ENCODE results near the gene ITFG1.
"Not testable (repeated sequence)": the region's sequence is repeated elsewhere in the genome, so short reads cannot be mapped to it uniquely, and the experiment has no call there.

ITFG1 gene

GRCh38 chr16:47358816-47359215 is 102.0 kb downstream of the ITFG1 start:
- DNase-seq (ENCODE audit: low spot score) = no peak
- in situ Hi-C loops (cut with MboI; ENCODE audit: low sequenced_read_pairs, unreplicated experiment) = no loop called here

GRCh38 chr16:47349029-47349428 is 111.8 kb downstream of the ITFG1 start:
- in situ Hi-C loops (cut with MboI; ENCODE audit: low sequenced_read_pairs, unreplicated experiment) = not testable (repeated sequence)

More at GRCh38 chr16:47358816-47359215, 102.0 kb downstream of the ITFG1 start:
- no peak for TF ChIP-seq CTCF (IDR thresholded peaks at IDR 0.05; ENCODE audit: borderline replicate concordance, control extremely low read depth, extremely low read depth, insufficient read depth, missing control alignments)

GRCh38 chr16:47347021-47347696 is 113.7 kb downstream of the ITFG1 start:
- DNase-seq (ENCODE audit: low spot score); in situ Hi-C loops (cut with MboI; ENCODE audit: low sequenced_read_pairs, unreplicated experiment): not testable (repeated sequence)

More at GRCh38 chr16:47349029-47349428, 111.8 kb downstream of the ITFG1 start:
- not testable (repeated sequence) for DNase-seq (ENCODE audit: low spot score)

- in situ Hi-C loops (cut with MboI; ENCODE audit: low sequenced_read_pairs, unreplicated experiment) = no loop called here
- DNase-seq (ENCODE audit: low spot score) = no peak
- no peak for TF ChIP-seq CTCF (IDR thresholded peaks at IDR 0.05; ENCODE audit: borderline replicate concordance, control extremely low read depth, extremely low read depth, insufficient read depth, missing control alignments)
Observed at GRCh38 chr16:47342055-47342454, 118.8 kb downstream of the ITFG1 start.

- in situ Hi-C loops (cut with MboI; ENCODE audit: low sequenced_read_pairs, unreplicated experiment) = not testable (repeated sequence)
Observed at GRCh38 chr16:47330562-47330961, 130.3 kb downstream of the ITFG1 start.

GRCh38 chr16:47324309-47324708 is 136.6 kb downstream of the ITFG1 start:
- DNase-seq (ENCODE audit: low spot score); in situ Hi-C loops (cut with MboI; ENCODE audit: low sequenced_read_pairs, unreplicated experiment): not testable (repeated sequence)

More at GRCh38 chr16:47330562-47330961, 130.3 kb downstream of the ITFG1 start:
- not testable (repeated sequence) for DNase-seq (ENCODE audit: low spot score)

- in situ Hi-C loops (cut with MboI; ENCODE audit: low sequenced_read_pairs, unreplicated experiment) = no loop called here
- no peak for DNase-seq (ENCODE audit: low spot score)
- no peak for TF ChIP-seq CTCF (IDR thresholded peaks at IDR 0.05; ENCODE audit: borderline replicate concordance, control extremely low read depth, extremely low read depth, insufficient read depth, missing control alignments)
Observed at GRCh38 chr16:47323241-47323640, 137.6 kb downstream of the ITFG1 start.

GRCh38 chr16:47320546-47321310 is 140.1 kb downstream of the ITFG1 start:
- in situ Hi-C loops (cut with MboI; ENCODE audit: low sequenced_read_pairs, unreplicated experiment) = no loop called here
- DNase-seq (ENCODE audit: low spot score) = no peak
- TF ChIP-seq CTCF (IDR thresholded peaks at IDR 0.05; ENCODE audit: borderline replicate concordance, control extremely low read depth, extremely low read depth, insufficient read depth, missing control alignments) = no peak

All from GM13976 (cell line).